ENCODE measurements around the gene PDLIM1. TPM values are rescaled to one million over a fixed set of nuclear protein-coding genes. Genes with fewer than 3 reads are reported as not detected.
"Not testable (repeated sequence)": the region's sequence is repeated elsewhere in the genome, so short reads cannot be mapped to it uniquely, and the experiment has no call there.

PDLIM1 gene
- total RNA-seq, 2 donors from 2014 or later: 161 to 271 TPM

DNA sequence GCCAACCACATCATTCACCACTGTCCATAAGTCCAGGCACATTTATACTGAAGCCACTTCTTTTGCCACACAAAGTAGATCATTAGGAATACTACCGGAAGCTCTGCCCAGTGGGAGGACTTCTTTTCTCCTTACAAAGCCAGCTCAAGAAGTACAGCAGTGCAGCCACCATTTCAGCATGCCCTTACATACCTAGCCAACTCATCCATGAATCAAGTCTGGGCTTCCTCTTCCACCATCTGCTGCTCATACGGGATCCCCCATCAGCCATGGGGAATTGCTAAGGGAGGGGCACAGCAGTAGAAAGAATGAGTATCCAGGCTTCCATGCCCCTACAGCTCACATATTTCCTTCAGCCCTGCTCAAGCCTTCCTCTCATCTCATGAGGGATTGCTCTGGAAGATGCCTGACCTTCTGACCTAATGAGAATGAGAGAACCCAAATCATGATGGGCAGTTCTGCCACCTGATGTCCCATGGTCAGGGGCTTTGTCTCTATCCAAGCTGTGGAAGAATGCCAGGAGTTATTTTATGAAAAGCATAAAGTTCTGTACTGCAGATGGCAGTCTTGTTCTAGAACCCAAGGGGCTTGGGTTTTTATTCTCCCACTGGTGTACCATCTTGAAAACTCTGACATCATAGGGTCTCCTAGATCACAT lies 57.3 kb downstream of the PDLIM1 start:
- DNase-seq: no peak
- intact Hi-C loops (cut with DNase I): no loop called here
- ATAC-seq: no peak

DNA sequence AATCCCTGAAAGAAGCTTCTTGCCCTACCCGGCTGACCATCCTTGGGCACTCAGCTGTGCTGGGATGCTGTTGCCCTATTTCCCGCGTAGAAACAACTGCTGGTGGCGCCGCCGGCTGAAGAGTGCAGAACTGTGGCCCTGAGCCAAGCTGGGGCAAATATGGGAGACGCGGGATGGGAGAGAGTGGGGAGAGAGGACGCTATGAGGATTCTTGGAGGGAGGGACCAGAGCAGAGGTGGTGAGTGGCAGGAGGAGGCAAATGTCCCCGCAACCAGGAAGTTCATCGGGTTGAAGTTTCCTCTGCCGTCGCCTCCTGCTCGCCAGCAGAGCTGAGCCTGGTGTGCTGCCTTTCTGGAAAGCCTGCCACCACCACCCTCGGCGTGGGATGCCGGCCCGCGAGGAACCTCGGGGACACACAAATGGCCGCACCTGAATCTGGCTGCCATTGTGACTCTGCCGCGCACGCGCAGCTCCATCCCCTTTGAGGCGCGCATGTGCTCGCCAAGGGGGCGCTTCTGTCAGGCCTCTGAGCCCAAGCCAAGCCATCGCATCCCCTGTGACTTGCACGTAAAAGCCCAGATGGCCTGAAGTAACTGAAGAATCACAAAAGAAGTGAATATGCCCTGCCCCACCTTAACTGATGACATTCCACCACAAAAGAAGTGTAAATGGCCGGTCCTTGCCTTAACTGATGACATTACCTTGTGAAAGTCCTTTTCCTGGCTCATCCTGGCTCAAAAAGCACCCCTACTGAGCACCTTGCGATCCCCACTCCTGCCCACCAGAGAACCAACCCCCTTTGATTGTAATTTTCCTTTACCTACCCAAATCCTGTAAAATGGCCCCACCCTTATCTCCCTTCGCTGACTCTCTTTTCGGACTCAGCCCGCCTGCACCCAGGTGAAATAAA lies 59.9 kb downstream of the PDLIM1 start:
- DNase-seq: peak; percentile 50

DNA sequence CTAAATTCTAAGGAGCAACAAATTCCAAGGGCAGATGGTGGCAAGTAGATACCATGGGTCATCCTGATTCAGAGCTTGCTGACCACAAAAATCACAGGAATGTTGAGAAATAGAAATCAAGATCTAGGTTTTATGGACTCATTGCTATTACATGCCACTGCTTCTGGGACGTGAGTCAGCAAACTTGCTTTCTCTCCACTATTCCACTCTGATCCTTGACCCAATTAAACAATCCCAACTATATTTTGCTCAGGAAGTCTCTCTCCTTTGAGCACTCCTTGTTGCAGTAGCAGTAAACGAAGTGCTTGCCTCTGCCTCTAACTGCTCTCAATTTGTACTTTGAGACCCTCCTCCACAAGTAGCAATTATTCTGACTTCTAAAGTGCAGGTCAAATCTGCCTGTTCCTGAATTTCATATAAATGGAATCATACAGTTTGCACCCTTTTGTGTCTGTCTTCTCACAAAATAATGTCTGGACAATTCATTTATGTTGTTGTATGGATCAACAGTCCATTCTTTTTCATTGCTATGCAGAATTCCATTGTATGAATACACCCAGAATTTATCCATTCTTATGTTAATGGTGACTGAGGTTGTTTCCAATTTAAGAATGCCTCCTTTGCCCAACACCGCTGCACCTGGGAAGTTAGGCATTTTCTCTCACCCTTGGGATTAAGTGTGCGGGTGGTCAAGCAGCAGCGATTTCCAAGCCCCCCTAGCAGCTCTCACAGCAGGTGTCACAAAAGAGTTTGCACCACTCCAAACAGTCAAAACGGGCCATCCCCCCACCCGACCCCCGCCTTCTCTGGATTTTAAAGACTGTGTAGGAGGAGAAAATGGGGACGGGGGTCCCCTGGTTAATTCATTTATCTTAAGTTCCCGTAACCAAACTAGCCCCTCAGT lies 60.8 kb downstream of the PDLIM1 start:
- DNase-seq (no peak), ATAC-seq (peak in 1 of 2 donors; percentile 10)
- intact Hi-C loops (cut with DNase I): no loop called here

More for the DNA sequence above, 59.9 kb downstream of the PDLIM1 start:
- peak; percentile 75 to 83 for ATAC-seq
- intact Hi-C loops (cut with DNase I): not testable (repeated sequence)

DNA sequence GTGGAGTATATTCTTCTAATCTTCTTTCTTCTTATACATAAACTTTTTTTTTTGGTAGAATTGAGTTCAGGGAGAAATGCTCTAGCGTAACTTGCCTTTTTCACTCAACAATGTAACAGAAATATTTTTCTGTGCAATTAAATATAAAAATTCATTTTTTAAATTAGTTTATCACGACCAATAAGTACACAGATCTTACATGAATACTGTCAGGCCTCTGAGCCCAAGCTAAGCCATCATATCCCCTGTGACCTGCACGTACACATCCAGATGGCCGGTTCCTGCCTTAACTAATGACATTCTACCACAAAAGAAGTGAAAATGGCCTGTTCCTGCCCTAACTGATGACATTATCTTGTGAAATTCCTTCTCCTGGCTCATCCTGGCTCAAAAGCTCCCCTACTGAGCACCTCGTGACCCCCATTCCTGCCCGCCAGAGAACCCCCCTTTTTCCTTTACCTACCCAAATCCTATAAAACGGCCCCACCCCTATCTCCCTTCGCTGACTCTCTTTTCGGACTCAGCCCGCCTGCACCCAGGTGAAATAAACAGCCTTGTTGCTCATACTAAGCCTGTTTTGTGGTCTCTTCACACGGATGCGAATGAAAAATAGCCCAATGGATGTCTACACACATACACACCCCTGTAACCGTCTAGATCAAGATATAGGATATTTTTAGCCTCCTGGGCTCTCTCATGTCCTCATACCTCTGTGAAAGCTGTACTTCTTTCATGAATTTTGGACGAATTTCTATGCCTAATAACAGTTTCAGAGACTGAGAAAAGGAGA lies 61.7 kb downstream of the PDLIM1 start:
- ATAC-seq; intact Hi-C loops (cut with DNase I); DNase-seq: not testable (repeated sequence)

- intact Hi-C loops (cut with DNase I): no loop called here
- ATAC-seq: no peak
- DNase-seq: no peak
Observed at GRCh38 chr10:95225136-95225535, 65.7 kb downstream of the PDLIM1 start.

- no peak for DNase-seq
- ATAC-seq: no peak
- intact Hi-C loops (cut with DNase I): no loop called here
Observed at GRCh38 chr10:95221124-95221523, 69.7 kb downstream of the PDLIM1 start.

DNA sequence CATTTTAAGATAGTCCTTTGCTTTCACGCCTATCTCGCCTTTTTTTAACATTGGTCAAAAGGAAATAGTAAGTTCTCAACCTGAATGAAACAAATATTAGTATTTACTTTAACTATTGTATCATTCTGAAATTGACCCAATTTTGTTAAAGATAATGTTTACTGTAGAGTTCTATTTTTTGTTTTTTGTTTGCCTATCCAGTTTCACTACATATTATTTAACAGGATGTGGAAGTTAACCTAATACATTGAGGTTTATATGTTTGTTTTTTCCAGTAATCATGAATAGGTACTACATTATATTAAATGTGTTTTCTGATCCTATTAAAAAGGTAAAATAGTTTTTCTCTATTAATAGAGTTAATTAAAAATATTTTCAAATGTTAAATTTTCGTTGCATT lies 70.3 kb downstream of the PDLIM1 start:
- no peak for DNase-seq
- intact Hi-C loops (cut with DNase I): no loop called here
- ATAC-seq: no peak

GRCh38 chr10:95217476-95217875 lies 73.3 kb downstream of the PDLIM1 start:
- ATAC-seq (peak in 1 of 2 donors; percentile 45), DNase-seq (no peak)
- intact Hi-C loops (cut with DNase I): no loop called here

- no peak for DNase-seq
- intact Hi-C loops (cut with DNase I): no loop called here
- no peak for ATAC-seq
Observed at GRCh38 chr10:95214793-95215192, 76.0 kb downstream of the PDLIM1 start.

- no peak for ATAC-seq
- intact Hi-C loops (cut with DNase I): no loop called here
Observed at GRCh38 chr10:95214369-95214768, 76.4 kb downstream of the PDLIM1 start.

DNA sequence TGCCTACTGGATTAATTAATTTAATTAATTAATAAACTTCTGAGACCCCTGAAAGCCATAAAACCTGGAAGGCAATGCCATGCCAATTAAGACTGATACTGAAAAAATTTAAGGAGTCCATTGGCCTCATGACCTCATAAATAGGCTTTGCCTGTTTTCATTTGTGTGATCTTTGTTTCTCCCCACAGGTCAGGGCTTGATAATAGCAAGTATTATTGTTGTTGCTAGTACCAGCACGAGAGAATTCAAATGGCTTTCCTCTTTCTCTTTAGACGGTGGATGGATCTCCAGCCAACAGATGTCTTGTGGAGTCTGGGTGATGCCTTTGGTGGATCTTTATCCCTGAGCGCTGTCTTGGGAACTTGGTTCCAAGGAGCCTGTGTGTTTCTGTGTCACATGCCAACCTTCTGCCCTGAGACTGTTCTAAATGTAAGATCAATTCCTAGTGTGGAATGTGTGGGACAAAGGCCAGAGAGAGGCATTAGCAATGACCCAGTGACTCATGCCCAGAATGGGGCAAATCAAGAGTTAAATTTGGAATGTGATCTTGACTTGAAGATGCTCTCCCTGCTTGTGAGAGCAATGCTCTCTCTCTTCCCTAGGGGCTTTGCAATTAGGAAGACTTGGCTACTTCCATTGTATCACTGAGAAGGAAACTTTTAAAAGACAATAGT lies 79.1 kb downstream of the PDLIM1 start:
- intact Hi-C loops (cut with DNase I): no loop called here
- ATAC-seq (no peak), DNase-seq (no peak)

More at GRCh38 chr10:95214369-95214768, 76.4 kb downstream of the PDLIM1 start:
- no peak for DNase-seq

- ATAC-seq: no peak
- intact Hi-C loops (cut with DNase I): no loop called here
Observed at GRCh38 chr10:95209509-95210127, 81.2 kb downstream of the PDLIM1 start.

GRCh38 chr10:95208702-95209391 lies 82.0 kb downstream of the PDLIM1 start:
- ATAC-seq: no peak
- DNase-seq: no peak
- intact Hi-C loops (cut with DNase I): no loop called here

More at GRCh38 chr10:95209509-95210127, 81.2 kb downstream of the PDLIM1 start:
- DNase-seq: no peak

GRCh38 chr10:95202865-95203264 lies 87.9 kb downstream of the PDLIM1 start:
- ATAC-seq; intact Hi-C loops (cut with DNase I); DNase-seq: not testable (repeated sequence)

DNA sequence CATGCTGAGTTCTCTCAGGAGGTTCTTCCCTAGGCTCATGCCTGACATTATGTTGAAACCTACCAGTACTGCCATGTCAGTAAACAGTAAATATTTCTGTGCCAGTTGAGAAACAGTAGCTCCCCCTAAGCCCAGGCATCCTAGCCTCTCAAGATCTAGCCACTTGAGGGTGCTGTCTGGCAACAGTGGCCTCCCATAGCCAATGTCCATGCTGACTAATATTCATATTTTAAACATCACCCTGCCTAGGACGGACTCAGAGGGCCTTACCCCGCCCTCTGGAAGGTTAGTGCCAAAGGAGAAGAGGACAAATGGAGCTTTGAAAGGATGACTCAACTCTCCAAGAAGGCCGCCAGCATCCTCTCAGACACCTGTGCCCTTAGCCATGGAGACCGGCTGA lies 89.1 kb downstream of the PDLIM1 start:
- intact Hi-C loops (cut with DNase I): no loop called here
- no peak for DNase-seq
- no peak for ATAC-seq

DNA sequence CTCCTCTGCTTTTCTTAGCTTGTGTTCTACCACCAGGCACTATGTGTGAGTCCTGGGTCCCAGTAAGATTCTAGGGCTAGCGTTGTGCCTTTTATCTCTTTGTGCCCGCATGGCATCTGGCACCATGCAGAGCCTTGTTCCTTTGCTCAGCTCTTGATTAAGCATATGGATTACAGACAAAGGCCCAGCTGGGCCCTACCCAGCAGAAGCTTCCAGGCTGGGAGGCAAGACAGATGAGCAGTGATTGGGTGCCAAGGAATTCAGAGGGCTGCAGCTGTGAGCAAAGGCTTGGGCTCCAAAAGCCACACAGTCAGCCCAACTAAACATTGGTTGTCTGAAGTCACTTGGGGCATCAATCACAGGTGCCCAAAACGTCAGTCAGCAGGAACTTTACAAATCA lies 94.8 kb downstream of the PDLIM1 start:
- DNase-seq (no peak), ATAC-seq (no peak)
- intact Hi-C loops (cut with DNase I): no loop called here

DNA sequence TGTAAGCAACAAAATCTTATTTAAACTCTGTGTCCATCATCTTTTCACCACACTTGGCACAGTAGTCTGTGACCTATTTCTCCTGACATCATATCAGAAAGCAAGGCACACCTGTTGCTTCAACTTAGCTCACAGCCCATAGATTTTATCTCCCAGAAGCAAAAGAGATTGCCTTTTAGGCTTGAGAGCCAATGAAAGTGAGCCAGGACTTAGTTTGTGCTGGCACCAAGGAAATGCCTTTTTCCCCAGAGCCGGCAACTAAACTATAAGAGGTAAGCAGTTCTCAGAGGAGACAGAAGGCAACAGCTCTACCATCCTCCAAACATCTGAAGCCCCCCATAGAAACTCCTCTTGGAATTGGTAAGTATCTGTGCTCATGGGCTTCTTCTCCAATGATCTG lies 96.9 kb downstream of the PDLIM1 start, which contains the start of gene ACSM6:
Gene ACSM6 (plus strand): TSS at position 295 of the 400 bp plus-strand sequence. CDS start 248 bp downstream, outside the sequence.
- intact Hi-C loops (cut with DNase I): no loop called here
- no peak for ATAC-seq
- DNase-seq: no peak
